DND-41 (cell line): Measurements from ENCODE around the gene TUBB2A.
"Not testable (repeated sequence)": the region's sequence is repeated elsewhere in the genome, so short reads cannot be mapped to it uniquely, and the experiment has no call there.

ENCODE experiments used
- ATAC-seq: fragments of 200-7000 bp; cut with Tn5 transposase; 3 replicates; pipeline ENCODE4 v1.9.1; 2021; ENCODE audit warnings: low read depth; ENCODE audit not compliant: insufficient read depth
- DNase-seq: peaks from one replicate; pipeline ENCODE4 v3.0.0-alpha.2; 2020
- H2AFZ ChIP-seq: 2 replicates; pipeline ENCODE4 v1.6.0; 2012; ENCODE audit warnings: low read depth, low read length
- H3K27ac ChIP-seq: 2 replicates; pipeline ENCODE4 v1.5.1; 2012; ENCODE audit warnings: low read length, inconsistent platforms
- H3K27me3 ChIP-seq: fragments of 200-600 bp; sonication (generic); 2 replicates; pipeline ENCODE4 v1.6.0; 2012; ENCODE audit warnings: low read length, mild to moderate bottlenecking, inconsistent platforms; ENCODE audit not compliant: insufficient read depth, poor library complexity
- H3K36me3 ChIP-seq: 2 replicates; pipeline ENCODE4 v1.5.1; 2012; ENCODE audit warnings: low read length, inconsistent platforms; ENCODE audit not compliant: insufficient read depth
- H3K4me1 ChIP-seq: 2 replicates; pipeline ENCODE4 v1.5.1; 2012; ENCODE audit warnings: mild to moderate bottlenecking, low read length; ENCODE audit not compliant: insufficient read depth
- H3K4me2 ChIP-seq: 2 replicates; pipeline ENCODE4 v1.6.0; 2012; ENCODE audit warnings: mild to moderate bottlenecking, moderate library complexity, low read length, inconsistent platforms; ENCODE audit not compliant: insufficient read depth
- H3K4me3 ChIP-seq, 2 experiments: fragments of 200-600 bp in 1 of 2; shearing (Covaris generic) in 1 of 2; 2 replicates each; pipeline ENCODE4 v1.5.1; 2012 to 2016; ENCODE audit warnings: inconsistent platforms in 2 of 2, low read length in 2 of 2, mild to moderate bottlenecking in 2 of 2, low read depth in 1 of 2, moderate library complexity in 1 of 2
- H3K79me2 ChIP-seq: 2 replicates; pipeline ENCODE4 v1.6.0; 2012; ENCODE audit warnings: low read length, inconsistent platforms; ENCODE audit not compliant: insufficient read depth
- H3K9ac ChIP-seq: 2 replicates; pipeline ENCODE4 v1.6.0; 2012; ENCODE audit warnings: low read depth, mild to moderate bottlenecking, inconsistent platforms, low read length, moderate library complexity
- H3K9me3 ChIP-seq: 2 replicates; pipeline ENCODE4 v1.5.1; 2012; ENCODE audit warnings: low read length, moderate library complexity, mild to moderate bottlenecking, inconsistent platforms; ENCODE audit not compliant: insufficient read depth, severe bottlenecking
- H4K20me1 ChIP-seq: 2 replicates; pipeline ENCODE4 v1.6.0; 2012; ENCODE audit warnings: low read length; ENCODE audit not compliant: insufficient read depth
- CTCF ChIP-seq: IDR thresholded peaks from 2 replicates; pipeline ENCODE4 v1.5.1; 2012; ENCODE audit warnings: borderline replicate concordance, low read length, moderate library complexity, mild to moderate bottlenecking; ENCODE audit not compliant: poor library complexity, severe bottlenecking; ENCODE audit errors: extremely low read depth
- EZH2 ChIP-seq: IDR thresholded peaks from 3 replicates; pipeline ENCODE4 v1.6.1; 2012; ENCODE audit warnings: borderline replicate concordance, low read depth, mild to moderate bottlenecking, moderate library complexity, low read length, inconsistent platforms; ENCODE audit not compliant: severe bottlenecking

TUBB2A gene

GRCh38 chr6:3200682-3201081 is 43.3 kb upstream of the TUBB2A start:
- H3K9ac ChIP-seq: no peak overlapping the region
- no peak overlapping the region for H3K27ac ChIP-seq
- peaks cover 5% of the 10 kb centered on the region for H3K27me3 ChIP-seq
- no peaks in the 10 kb centered on the region for H3K4me1 ChIP-seq
- H3K4me3 ChIP-seq: no peak overlapping the region
- H3K79me2 ChIP-seq: no peaks in the 10 kb centered on the region
- DNase-seq: no peak
- H3K4me2 ChIP-seq: no peak overlapping the region
- TF ChIP-seq CTCF: no peak
- no peak for TF ChIP-seq EZH2
- ATAC-seq: no peak
- no peaks in the 10 kb centered on the region for H3K9me3 ChIP-seq
- no peaks in the 10 kb centered on the region for H3K36me3 ChIP-seq
- no peaks in the 10 kb centered on the region for H4K20me1 ChIP-seq
- no peak overlapping the region for H2AFZ ChIP-seq

- H3K4me1 ChIP-seq: no peaks in the 10 kb centered on the region
- H3K27me3 ChIP-seq: peaks cover 5% of the 10 kb centered on the region
- H3K4me2 ChIP-seq: no peak overlapping the region
- no peak overlapping the region for H3K4me3 ChIP-seq
- no peak overlapping the region for H2AFZ ChIP-seq
- ATAC-seq: no peak
- no peaks in the 10 kb centered on the region for H4K20me1 ChIP-seq
- no peaks in the 10 kb centered on the region for H3K79me2 ChIP-seq
- TF ChIP-seq CTCF: no peak
- no peak for TF ChIP-seq EZH2
- H3K36me3 ChIP-seq: no peaks in the 10 kb centered on the region
- H3K9me3 ChIP-seq: no peaks in the 10 kb centered on the region
- H3K27ac ChIP-seq: no peak overlapping the region
- no peak for DNase-seq
- H3K9ac ChIP-seq: no peak overlapping the region
Observed at GRCh38 chr6:3199382-3199781, 42.0 kb upstream of the TUBB2A start.

- H2AFZ ChIP-seq: not testable (repeated sequence)
Observed at GRCh38 chr6:3197734-3198133, 40.4 kb upstream of the TUBB2A start.

GRCh38 chr6:3196770-3197169 is 39.4 kb upstream of the TUBB2A start:
- Histone ChIP-seq H3K27ac (no peak overlapping the region), H3K27me3 (no peaks in the 10 kb centered on the region), H3K4me1 (no peaks in the 10 kb centered on the region), H3K36me3 (no peaks in the 10 kb centered on the region), H3K79me2 (no peaks in the 10 kb centered on the region), H3K4me2 (no peak overlapping the region), H2AFZ (no peak overlapping the region), H4K20me1 (no peaks in the 10 kb centered on the region), H3K4me3 (no peak overlapping the region), H3K9me3 (no peaks in the 10 kb centered on the region), H3K9ac (no peak overlapping the region)
- TF ChIP-seq CTCF: no peak
- TF ChIP-seq EZH2: no peak
- DNase-seq (no peak), ATAC-seq (no peak)

More at GRCh38 chr6:3197734-3198133, 40.4 kb upstream of the TUBB2A start:
- not testable (repeated sequence) for H3K79me2 ChIP-seq, H3K4me3 ChIP-seq, H3K4me2 ChIP-seq, H4K20me1 ChIP-seq, H3K9me3 ChIP-seq, H3K27me3 ChIP-seq, H3K9ac ChIP-seq, H3K4me1 ChIP-seq, H3K36me3 ChIP-seq, H3K27ac ChIP-seq, DNase-seq, ATAC-seq
